ENCODE data around the gene AUP1.

AUP1 gene

GRCh38 chr2:74504591-74504990 lies 24.9 kb downstream of the AUP1 start:
- Histone ChIP-seq H3K9me3 (ENCODE audit: control insufficient read depth, insufficient read depth, low read length) (no peaks in the 10 kb centered on the region), H3K9ac (ENCODE audit: low read depth, low read length) (no peak overlapping the region), H3K27me3 (ENCODE audit: control insufficient read depth, insufficient read depth, low read length) (peaks cover 83% of the 10 kb centered on the region), H3K36me3 (ENCODE audit: control insufficient read depth, insufficient read depth, low read length) (peaks cover 4% of the 10 kb centered on the region), H3K4me1 (ENCODE audit: control insufficient read depth, insufficient read depth, low read length) (peaks cover 3% of the 10 kb centered on the region), H3K4me3 (ENCODE audit: low read depth, low read length) (peak overlapping the region; percentile 48)

DNA sequence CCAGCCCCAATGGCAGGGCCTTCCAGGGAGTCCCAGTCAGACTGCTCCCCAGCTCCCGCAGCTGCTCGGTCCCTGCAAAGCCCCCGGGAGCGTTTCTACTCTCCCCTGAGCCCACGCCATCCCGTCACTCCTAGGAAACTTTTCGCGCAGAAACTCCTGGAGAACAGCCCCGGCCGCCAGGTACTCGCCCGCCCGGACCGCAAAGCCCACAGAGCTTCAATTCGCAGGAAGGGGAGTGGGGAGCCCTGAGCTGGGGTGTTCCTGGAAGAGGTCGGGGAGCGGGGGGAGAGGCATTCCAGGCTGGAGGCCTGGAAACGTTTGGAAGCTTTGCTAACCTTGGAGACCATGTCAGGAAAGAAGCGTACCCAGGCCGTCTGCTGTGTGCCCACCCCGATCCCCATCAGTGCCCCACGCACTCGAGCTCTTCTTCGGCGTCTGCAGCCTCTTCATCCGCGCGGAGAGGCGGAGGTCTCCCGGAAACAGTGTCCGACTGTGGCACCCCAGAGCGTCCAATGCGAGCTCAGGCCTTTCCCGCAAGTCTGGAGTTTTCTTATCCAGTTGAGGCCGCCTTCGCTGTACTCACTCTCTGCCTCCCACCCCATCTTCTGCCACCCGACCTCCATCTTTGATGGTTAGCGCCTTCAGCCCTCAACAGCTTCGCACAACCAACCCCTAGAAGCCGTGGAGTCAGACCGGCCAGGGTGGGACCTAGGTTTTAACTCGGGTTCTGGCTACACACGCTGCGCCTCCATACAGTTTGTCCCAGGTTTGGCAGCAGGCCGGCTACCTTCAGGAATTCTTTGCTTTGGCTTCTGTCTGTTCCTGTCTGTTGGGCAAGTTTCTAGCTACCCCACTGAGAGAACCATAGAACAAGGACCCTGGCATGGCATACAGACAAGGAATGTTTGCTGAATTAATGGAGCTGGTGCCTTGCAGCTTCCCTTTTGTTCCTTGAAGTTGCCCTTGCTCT lies 25.7 kb downstream of the AUP1 start:
- Histone ChIP-seq H3K4me3 (ENCODE audit: low read depth, low read length) (peak overlapping the region; percentile 48), H3K36me3 (ENCODE audit: control insufficient read depth, insufficient read depth, low read length) (peaks cover 4% of the 10 kb centered on the region), H3K9me3 (ENCODE audit: control insufficient read depth, insufficient read depth, low read length) (no peaks in the 10 kb centered on the region), H3K4me1 (ENCODE audit: control insufficient read depth, insufficient read depth, low read length) (peaks cover 3% of the 10 kb centered on the region), H3K27me3 (ENCODE audit: control insufficient read depth, insufficient read depth, low read length) (peaks cover 83% of the 10 kb centered on the region), H3K9ac (ENCODE audit: low read depth, low read length) (peak overlapping the region; percentile 60)

DNA sequence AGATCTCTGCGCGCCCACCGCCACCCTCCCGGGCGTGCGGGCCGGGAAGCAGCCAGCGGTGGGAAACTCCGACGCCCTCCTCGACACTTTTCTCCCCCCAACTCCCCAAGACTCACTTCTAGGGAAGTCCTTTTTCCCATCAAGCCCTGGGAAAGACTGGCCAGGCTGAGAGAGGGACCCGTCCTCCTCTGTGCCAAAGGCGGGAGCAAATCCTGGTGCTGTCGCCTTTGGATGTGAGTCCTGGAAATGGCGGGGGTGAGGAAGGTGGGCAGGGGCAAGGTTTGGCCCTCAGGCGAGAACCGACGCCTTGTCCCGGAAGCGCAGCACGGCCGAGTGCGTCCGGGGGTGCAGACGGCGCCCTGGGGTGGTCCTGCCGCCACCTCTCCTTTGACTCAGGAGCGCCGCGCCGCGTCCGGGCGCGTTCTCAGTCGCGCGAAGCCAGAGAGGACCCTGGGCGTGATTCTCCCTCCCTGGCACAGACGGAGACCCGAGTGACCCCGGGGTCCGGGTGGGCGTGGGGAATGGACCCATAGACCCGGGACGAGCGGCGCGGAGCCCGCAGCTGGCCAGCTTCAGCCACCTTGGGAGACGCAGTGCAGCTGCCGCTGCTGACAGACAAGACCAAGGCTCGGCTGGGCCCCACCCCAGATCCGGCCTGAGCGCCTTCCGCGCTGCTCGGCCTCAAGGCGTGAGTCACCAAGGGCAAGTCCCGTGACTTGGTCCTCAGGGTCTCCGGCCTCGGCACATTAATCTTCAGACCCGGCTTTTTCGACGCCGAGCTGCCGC lies 26.6 kb downstream of the AUP1 start:
- Histone ChIP-seq H3K9ac (ENCODE audit: low read depth, low read length) (peak overlapping the region; percentile 60), H3K4me3 (ENCODE audit: low read depth, low read length) (peak overlapping the region; percentile 48), H3K9me3 (ENCODE audit: control insufficient read depth, insufficient read depth, low read length) (no peaks in the 10 kb centered on the region), H3K36me3 (ENCODE audit: control insufficient read depth, insufficient read depth, low read length) (peaks cover 4% of the 10 kb centered on the region), H3K27me3 (ENCODE audit: control insufficient read depth, insufficient read depth, low read length) (peaks cover 84% of the 10 kb centered on the region), H3K4me1 (ENCODE audit: control insufficient read depth, insufficient read depth, low read length) (peaks cover 3% of the 10 kb centered on the region)

- Histone ChIP-seq H3K27me3 (ENCODE audit: control insufficient read depth, insufficient read depth, low read length) (peaks cover 91% of the 10 kb centered on the region), H3K4me1 (ENCODE audit: control insufficient read depth, insufficient read depth, low read length) (peaks cover 3% of the 10 kb centered on the region), H3K9ac (ENCODE audit: low read depth, low read length) (no peak overlapping the region), H3K9me3 (ENCODE audit: control insufficient read depth, insufficient read depth, low read length) (no peaks in the 10 kb centered on the region), H3K36me3 (ENCODE audit: control insufficient read depth, insufficient read depth, low read length) (peaks cover 4% of the 10 kb centered on the region), H3K4me3 (ENCODE audit: low read depth, low read length) (peak overlapping the region; percentile 48)
Measured at GRCh38 chr2:74502147-74502719, 27.3 kb downstream of the AUP1 start.

DNA sequence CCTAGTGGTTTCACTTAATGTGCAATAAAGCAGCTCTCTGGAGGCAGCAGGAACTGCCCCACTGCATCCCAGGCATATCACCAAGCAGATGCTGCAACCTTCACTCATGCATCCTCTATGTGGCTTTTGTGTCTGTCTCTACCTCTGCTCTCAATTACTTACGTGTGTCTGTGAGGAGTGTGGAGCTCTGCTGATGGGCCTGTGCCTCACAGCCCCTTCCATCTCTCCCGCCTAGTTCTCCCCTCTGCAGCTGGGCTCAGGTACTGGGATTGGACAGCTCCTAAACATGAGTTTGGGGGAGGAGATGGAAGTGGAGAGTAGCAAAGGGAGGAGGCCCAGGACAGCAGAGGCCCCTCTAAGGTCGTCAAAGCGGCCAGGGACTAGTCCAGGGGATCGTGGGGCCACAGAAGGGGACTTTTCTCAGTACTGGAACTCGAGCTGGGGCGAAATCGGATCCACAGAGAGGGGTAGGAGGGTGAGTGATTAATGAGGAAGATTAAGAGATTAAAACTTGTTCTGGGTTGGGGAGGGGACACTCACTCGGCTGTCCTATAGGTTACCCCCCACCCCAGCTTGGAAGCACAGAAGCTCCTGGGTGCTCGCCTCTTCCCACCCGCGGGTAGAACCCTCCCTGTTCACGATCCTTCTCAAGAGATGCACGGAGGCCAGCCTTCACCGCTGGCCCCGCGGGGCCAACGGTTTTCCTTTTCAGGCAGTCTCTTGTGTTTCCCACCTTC lies 28.0 kb downstream of the AUP1 start:
- Histone ChIP-seq H3K4me1 (ENCODE audit: control insufficient read depth, insufficient read depth, low read length) (peaks cover under 1% of the 10 kb centered on the region), H3K9me3 (ENCODE audit: control insufficient read depth, insufficient read depth, low read length) (no peaks in the 10 kb centered on the region), H3K27me3 (ENCODE audit: control insufficient read depth, insufficient read depth, low read length) (peaks cover 95% of the 10 kb centered on the region), H3K36me3 (ENCODE audit: control insufficient read depth, insufficient read depth, low read length) (peaks cover 4% of the 10 kb centered on the region), H3K4me3 (ENCODE audit: low read depth, low read length) (peak overlapping the region; percentile 48), H3K9ac (ENCODE audit: low read depth, low read length) (no peak overlapping the region)

GRCh38 chr2:74500578-74500946 lies 28.9 kb downstream of the AUP1 start:
- Histone ChIP-seq H3K9me3 (ENCODE audit: control insufficient read depth, insufficient read depth, low read length) (no peaks in the 10 kb centered on the region), H3K27me3 (ENCODE audit: control insufficient read depth, insufficient read depth, low read length) (peaks cover 100% of the 10 kb centered on the region), H3K4me1 (ENCODE audit: control insufficient read depth, insufficient read depth, low read length) (no peaks in the 10 kb centered on the region)

GRCh38 chr2:74499940-74500577 lies 29.4 kb downstream of the AUP1 start:
- Histone ChIP-seq H3K4me1 (ENCODE audit: control insufficient read depth, insufficient read depth, low read length) (no peaks in the 10 kb centered on the region), H3K9ac (ENCODE audit: low read depth, low read length) (no peak overlapping the region), H3K36me3 (ENCODE audit: control insufficient read depth, insufficient read depth, low read length) (no peaks in the 10 kb centered on the region), H3K9me3 (ENCODE audit: control insufficient read depth, insufficient read depth, low read length) (no peaks in the 10 kb centered on the region), H3K27me3 (ENCODE audit: control insufficient read depth, insufficient read depth, low read length) (peaks cover 100% of the 10 kb centered on the region), H3K4me3 (ENCODE audit: low read depth, low read length) (peak overlapping the region; percentile 41)

More at GRCh38 chr2:74500578-74500946, 28.9 kb downstream of the AUP1 start:
- H3K9ac ChIP-seq (ENCODE audit: low read depth, low read length) = no peak overlapping the region
- peak overlapping the region; percentile 41 for H3K4me3 ChIP-seq (ENCODE audit: low read depth, low read length)
- peaks cover 4% of the 10 kb centered on the region for H3K36me3 ChIP-seq (ENCODE audit: control insufficient read depth, insufficient read depth, low read length)

- Histone ChIP-seq H3K27me3 (ENCODE audit: control insufficient read depth, insufficient read depth, low read length) (peaks cover 94% of the 10 kb centered on the region), H3K9ac (ENCODE audit: low read depth, low read length) (no peak within 1 kb of the TSS)
Measured at GRCh38 chr2:74499267-74499939, 30.1 kb downstream of the AUP1 start, which contains the start of gene LBX2. Gene LBX2, minus strand, starts transcription at chr2:74499603. Its CDS starts 66 bp downstream, at chr2:74499537.

DNA sequence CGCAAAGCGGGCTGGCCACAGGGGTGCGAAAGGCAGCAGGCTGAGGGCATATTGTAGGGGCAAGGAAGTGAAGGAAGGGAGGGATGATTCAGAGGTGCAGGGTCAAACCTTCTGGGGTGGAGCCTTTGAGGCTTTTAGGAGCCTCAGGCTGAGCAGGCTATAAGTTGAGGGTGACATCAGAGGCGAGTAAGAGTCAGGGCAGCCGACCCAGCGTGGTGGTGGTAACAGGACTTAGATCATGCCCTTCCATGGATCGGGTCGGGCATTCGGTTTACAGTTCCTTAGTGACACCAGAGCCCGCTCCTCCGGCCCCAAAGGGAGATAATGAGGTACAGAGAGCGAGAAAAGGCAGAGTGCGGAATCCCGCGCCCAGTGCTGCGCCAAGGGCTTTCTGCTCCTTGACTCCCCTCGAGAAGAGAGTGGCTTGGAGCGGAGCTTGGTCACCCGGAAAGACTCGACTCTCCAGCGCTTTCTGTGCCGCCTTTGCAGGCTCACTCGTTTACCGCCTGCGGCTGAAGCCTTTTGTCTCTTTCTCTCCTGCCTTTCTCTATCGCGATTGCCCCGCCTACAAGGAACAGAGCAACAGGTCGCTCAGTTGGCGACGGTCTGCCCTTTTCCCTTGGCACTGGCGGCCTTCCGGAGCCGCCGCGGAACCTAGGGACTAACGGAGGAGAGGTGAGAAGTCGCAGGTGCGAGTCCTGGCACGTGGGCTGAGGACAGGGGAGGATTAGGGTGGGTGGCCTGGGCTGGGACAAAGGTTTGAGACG lies 30.8 kb downstream of the AUP1 start:
- H3K36me3 ChIP-seq (ENCODE audit: control insufficient read depth, insufficient read depth, low read length) = peaks cover 5% of the 10 kb centered on the region
- peak overlapping the region; percentile 45 for H3K4me3 ChIP-seq (ENCODE audit: low read depth, low read length)
- no peaks in the 10 kb centered on the region for H3K9me3 ChIP-seq (ENCODE audit: control insufficient read depth, insufficient read depth, low read length)
- H3K9ac ChIP-seq (ENCODE audit: low read depth, low read length) = no peak overlapping the region
- H3K27me3 ChIP-seq (ENCODE audit: control insufficient read depth, insufficient read depth, low read length) = peaks cover 87% of the 10 kb centered on the region
- no peaks in the 10 kb centered on the region for H3K4me1 ChIP-seq (ENCODE audit: control insufficient read depth, insufficient read depth, low read length)

More at GRCh38 chr2:74499267-74499939, 30.1 kb downstream of the AUP1 start, which contains the start of gene LBX2:
- H3K36me3 ChIP-seq (ENCODE audit: control insufficient read depth, insufficient read depth, low read length) = no peaks in the 10 kb centered on the region
- peak within 1 kb of the TSS; percentile 45 for H3K4me3 ChIP-seq (ENCODE audit: low read depth, low read length)
- no peaks in the 10 kb centered on the region for H3K9me3 ChIP-seq (ENCODE audit: control insufficient read depth, insufficient read depth, low read length)
- H3K4me1 ChIP-seq (ENCODE audit: control insufficient read depth, insufficient read depth, low read length) = no peaks in the 10 kb centered on the region
